NK-92 (cell line): Measurements from ENCODE around the gene KCNMA1.

Source experiments
- DNase-seq: peaks from one replicate; lab custom pipeline; 2025; ENCODE audit not compliant: unreplicated experiment; lab: John Stamatoyannopoulos, UW

KCNMA1 gene

GRCh38 chr10:77458986-77459590, 178.5 kb downstream of the KCNMA1 start:
- DNase-seq = no peak

GRCh38 chr10:77457721-77458120, 179.9 kb downstream of the KCNMA1 start:
- no peak for DNase-seq

GRCh38 chr10:77457266-77457665, 180.3 kb downstream of the KCNMA1 start:
- DNase-seq = no peak

GRCh38 chr10:77456414-77456813, 181.2 kb downstream of the KCNMA1 start:
- no peak for DNase-seq

GRCh38 chr10:77455561-77455960, 182.0 kb downstream of the KCNMA1 start:
- no peak for DNase-seq

- DNase-seq = no peak
Measured at GRCh38 chr10:77452952-77453564, 184.6 kb downstream of the KCNMA1 start.

GRCh38 chr10:77451886-77452285, 185.7 kb downstream of the KCNMA1 start:
- DNase-seq = no peak

GRCh38 chr10:77448226-77448625, 189.4 kb downstream of the KCNMA1 start:
- no peak for DNase-seq

- DNase-seq = no peak
Measured at GRCh38 chr10:77446700-77447099, 190.9 kb downstream of the KCNMA1 start.

- DNase-seq = no peak
Measured at GRCh38 chr10:77445547-77445946, 192.1 kb downstream of the KCNMA1 start.

- DNase-seq = no peak
Measured at GRCh38 chr10:77444041-77444440, 193.6 kb downstream of the KCNMA1 start.

GRCh38 chr10:77442699-77443189, 194.9 kb downstream of the KCNMA1 start:
- no peak for DNase-seq

GRCh38 chr10:77441353-77442166, 196.0 kb downstream of the KCNMA1 start:
- DNase-seq = no peak

- DNase-seq = no peak
Measured at GRCh38 chr10:77436257-77436975, 201.2 kb downstream of the KCNMA1 start.

- no peak for DNase-seq
Measured at GRCh38 chr10:77433546-77433945, 204.1 kb downstream of the KCNMA1 start.

GRCh38 chr10:77431980-77432797, 205.4 kb downstream of the KCNMA1 start:
- no peak for DNase-seq

- no peak for DNase-seq
Measured at GRCh38 chr10:77431209-77431611, 206.4 kb downstream of the KCNMA1 start.

GRCh38 chr10:77430530-77430929, 207.1 kb downstream of the KCNMA1 start:
- DNase-seq = no peak

- DNase-seq = no peak
Measured at GRCh38 chr10:77428691-77429395, 208.8 kb downstream of the KCNMA1 start.

GRCh38 chr10:77424257-77424656, 213.4 kb downstream of the KCNMA1 start:
- no peak for DNase-seq
